HL-60/S4 treated with retinoic acid at 250 ng/mL for 4 days and 3 days (cell line): ENCODE results near the gene FRMD4B.

Source experiments
- in situ Hi-C: fragments of 300-500 bp; cut with MboI; formaldehyde crosslinking; loops from 2 replicates; pipeline ENCODE4 v1.7.0; 2022; ENCODE audit warnings: low sequenced_read_pairs

Gene FRMD4B

DNA sequence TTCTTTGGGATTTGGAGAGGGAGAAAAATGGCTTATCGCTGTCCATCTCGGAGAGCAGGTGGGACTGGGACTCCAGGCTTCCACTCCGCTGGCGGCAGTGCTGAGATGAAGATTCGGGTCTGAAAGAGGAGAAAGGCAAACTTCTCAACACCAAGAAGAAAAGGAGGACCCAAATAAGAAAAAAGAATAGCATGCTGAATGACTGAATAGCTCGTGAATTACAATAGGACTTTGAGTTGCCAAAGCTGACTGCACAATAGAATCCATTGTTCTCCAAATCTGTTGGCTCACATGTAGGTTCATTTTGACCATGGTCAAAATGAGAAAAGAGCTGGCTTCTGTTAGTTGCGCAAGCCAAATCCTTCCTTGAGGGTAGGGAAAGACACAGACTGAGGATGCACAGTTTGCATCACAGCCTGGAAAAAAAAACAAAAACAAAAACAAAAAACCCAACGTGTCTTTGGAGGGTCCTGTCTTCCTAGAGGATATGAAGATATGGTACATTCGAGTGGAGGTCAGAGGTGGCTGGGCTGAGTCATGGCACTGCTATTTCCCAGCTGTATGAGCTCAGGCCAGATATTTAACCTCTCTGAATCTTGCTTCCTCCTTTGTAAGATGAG, 204.2 kb downstream of the FRMD4B start:
- in situ Hi-C loops: no loop called here

DNA sequence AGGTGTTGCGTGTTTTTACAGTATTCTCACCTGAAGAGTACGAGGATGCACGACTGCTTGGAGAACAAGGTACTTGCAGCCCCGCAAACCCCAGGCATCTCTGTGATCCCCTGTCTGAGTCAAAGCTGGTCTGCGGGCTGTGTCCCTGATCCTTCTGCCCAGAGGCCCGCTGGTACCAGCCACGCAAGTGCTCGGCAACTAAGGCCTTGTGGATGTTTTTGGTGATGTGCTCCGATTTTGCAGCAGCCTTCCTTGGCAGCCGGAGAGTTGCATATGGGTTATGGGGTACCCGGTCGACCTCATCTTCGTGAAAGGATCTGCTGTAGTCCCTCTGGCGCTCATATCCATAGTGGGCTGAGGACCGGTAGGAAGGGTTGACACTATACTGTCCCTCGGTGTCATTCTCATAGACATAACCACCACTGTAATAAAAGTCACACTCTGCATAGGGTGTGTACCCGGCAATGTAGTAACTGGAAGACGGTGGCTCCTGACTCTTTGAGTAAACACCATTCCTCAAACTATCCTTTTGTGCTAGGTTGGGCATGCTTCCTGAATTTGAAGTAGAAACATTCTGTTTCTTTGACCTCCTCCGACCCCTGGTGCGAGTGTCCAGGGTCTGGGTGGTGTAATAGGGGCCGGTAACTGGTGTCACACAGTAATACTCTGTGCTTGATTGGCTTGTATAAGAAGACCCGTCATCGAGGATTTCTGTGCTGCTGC, 204.9 kb downstream of the FRMD4B start:
- in situ Hi-C loops: no loop called here

DNA sequence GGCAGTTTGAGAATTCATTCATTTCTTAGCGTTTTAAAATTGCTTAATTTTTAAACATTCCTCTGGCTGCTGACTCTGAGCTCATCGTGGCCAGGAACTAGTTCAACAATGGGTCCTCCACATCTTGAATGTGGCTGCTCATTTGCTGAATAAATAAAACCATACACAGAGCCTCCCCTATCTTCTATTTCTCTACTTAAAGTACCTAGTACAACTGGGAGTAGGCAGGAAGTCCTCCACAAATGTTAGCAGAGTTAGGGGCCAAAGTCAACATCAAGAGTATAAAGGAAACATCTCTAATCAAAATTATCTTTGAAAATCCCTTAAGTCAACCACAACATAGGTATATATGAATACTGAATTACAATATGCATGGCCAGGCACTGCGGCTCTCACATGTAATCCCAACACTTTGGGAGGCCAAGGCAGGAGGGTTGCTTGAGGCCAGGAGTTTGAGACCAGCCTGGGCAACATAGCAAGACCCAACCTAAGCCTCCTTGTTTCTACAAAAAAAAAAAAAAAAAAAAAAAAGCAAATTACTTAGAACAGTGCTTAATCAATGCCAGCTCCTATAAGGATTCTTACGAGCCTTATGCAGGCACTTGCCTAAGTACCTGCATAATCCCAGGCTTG, 206.0 kb downstream of the FRMD4B start:
- in situ Hi-C loops: no loop called here

DNA sequence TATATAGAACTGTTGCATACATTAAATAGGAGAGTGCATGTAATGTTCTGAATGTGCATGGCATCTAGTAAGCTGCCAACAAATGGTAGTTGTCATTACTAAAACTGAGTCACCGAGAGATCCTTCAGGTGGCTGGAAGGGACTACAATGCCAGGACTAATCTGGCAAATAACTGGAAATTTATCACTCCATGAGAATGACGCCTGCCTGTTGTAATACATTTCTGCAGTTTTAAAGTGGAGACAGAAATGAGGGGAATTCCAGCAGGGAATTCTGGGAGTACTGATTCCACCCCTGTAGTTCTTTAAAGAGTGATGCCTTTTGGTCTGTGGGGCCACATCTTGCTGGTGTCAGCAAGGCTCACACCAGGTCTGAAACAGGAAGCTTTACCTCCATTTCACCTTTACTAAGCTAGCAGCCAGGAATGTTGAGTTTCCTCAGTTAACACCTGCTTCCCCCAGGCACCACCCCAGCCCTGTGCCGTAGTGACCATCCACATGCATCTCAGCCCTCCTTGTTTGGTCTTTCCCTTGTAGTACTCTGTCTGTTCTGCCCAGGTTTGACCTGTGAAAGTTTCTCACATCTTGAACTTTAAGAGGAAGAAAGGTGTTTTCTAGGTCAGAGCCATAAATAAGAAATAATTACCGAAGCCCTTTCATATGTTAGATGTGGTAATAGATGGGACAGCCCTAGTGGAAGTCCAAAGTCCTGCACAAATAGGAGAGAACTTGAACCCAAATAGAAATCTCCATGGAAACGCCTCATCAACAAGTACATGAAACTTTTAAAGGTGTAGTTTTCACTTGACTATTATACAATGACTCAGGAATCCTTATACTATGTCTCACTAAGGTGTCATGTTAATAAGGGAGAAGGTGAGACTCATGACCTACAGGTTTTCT, 206.8 kb downstream of the FRMD4B start:
- in situ Hi-C loops: no loop called here

DNA sequence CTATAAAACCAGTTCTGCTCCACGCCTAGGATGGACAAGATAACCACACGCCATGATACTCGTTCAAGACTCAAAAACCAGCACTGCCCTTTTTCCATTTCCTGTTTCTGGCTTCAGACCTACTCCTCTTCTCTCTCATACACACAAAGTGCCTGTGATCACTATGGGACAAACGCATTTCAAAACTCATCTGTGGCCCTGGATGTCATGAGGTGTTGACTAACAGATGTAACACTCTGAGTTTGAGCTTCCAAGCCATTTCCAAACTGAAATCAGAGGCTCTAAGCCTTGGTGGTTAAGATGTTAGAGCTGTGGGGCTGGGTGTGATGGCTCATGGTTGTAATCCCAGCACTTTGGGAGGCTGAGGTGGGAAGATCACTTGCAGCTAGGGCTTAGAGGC, 207.8 kb downstream of the FRMD4B start:
- in situ Hi-C loops: no loop called here

DNA sequence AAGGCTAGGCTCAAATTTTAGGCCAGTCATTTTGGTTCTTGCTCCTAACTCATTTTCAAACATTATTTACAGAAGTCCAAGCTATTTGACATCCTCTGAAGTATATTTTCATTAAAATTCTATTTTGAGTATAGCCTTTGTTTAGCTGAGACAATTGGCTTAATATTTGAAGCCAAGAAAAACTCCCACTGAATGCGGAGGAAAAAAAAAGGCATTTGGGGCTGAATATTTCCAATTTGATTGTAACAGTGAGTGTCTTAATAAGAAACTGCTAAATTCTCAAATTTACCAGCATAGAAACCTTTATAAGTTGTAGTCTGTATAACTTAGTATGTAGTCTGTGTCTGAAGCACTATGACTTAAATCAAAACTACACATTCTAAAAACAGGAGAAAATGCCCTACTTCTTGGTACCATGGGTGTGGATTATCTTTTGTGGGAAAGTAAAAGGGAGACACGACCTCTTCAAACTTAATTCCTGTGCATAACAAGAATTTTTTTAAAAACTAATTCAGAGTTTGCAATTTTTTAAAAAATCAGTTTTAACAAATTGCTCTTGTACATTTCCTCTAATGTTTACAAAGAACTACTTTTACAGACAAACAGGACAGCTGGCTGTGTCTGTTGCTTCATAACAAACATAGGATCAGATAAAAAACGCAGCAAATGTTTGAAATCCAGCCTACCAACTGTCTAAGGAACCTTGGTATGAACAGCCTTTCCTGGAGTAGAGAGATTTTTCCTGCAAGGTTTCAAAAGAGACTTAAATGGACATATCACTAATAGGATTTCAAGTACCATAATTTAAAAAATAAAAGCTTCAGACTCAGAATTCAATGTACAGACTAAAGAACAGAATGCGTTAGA, 210.8 kb downstream of the FRMD4B start:
- in situ Hi-C loops: loop anchor here (25.0 kb wide), 2 partner anchors 237 to 487 kb away; no protein-coding TSS in a partner anchor

DNA sequence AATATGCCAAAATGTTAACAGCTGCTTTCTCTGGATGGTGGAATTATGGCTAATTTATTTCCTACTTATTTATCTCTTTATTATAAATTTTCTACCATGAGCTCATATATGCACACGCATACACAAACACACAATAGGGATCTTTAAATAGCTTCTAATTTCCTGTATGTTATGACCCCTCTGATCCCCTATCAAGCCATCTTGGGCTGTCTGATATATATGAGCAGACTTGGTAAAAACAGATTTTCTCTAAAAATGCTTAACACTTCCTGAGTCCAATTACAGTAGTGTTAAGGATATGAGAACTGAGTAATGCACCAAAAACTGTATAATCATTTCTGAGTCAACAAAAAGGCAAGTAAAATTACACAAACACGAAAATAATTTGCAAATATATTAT, 211.4 kb downstream of the FRMD4B start:
- in situ Hi-C loops: loop anchor here (25.0 kb wide), 2 partner anchors 238 to 488 kb away; no protein-coding TSS in a partner anchor

DNA sequence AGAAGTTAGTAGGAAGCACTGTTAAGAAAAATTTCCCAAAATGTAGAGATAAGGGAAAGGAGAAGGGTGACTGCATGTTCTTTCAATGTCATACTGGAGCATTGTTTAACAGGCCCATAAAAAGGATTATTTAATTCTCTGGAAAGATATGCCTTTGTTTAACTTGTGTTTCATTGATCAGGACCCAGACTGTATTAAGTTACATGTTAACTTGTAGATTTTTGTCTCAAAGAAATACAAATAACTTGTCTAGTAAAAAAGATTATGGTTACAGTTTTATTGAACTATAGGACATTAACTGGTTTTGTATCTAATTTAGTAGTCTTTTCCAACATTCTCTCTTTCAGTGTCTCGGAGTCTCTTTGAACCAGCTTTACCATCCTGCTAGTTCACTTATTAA, 213.8 kb downstream of the FRMD4B start:
- in situ Hi-C loops: loop anchor here (25.0 kb wide), 2 partner anchors 240 to 490 kb away; no protein-coding TSS in a partner anchor

DNA sequence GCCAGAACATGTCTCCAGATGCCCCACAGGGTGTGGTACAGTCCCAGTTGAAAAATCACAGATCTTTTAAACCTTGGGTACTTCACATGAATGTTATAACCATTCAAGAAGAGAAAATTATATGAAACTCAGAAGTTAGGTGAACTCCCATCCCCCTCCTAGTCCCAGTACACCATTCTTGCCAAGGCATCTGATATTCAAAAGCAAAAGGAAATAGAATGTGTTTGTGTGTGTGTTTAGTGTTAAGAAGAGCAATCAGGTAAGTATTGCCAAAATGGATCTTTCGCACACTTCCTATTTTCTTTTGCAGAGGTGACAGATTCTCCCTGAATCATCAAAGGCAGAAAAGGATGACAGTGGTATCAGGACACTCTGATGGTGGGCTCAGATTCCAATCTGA, 219.4 kb downstream of the FRMD4B start:
- in situ Hi-C loops: loop anchor here (25.0 kb wide), 2 partner anchors 246 to 496 kb away; no protein-coding TSS in a partner anchor

DNA sequence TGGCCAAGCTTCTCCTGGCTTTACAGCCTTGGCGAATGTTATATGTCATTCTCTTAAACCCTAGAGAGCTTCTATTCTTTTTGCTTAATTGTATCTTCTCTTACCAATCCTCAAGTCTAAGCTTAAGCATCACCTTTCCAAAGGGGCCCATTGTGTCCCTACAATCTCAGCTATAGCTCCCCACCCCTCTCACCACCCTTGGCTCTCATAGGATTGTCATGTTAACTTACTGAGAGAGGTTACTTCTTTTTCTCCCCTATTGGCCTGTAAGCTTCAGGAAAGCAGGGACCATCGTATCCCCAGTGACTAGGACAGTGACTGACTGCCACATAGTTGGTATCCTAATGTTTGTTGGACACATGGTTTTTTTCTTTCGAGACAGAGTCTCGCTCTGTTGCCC, 220.1 kb downstream of the FRMD4B start:
- in situ Hi-C loops: loop anchor here (25.0 kb wide), 2 partner anchors 247 to 497 kb away; no protein-coding TSS in a partner anchor

DNA sequence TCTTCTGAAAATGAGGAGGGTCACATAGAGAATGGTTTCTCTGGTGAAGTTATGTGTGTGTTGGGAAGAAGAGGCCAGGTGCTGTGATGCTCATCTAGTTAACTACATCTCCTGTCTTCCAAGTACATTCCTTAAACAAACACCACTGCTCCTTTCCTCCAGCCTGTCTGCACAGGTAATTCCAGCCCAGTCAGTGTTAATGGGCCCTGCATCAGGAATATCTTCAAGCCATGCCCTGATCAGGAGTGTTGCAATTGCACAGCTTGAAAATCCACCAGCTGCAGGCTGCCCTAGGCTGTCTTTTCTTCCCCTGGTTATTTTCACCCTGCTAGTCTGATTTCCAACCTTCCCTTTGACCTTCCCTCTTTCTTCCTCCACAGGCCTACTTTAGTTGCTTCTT, 221.6 kb downstream of the FRMD4B start:
- in situ Hi-C loops: loop anchor here (25.0 kb wide), 2 partner anchors 248 to 498 kb away; no protein-coding TSS in a partner anchor

DNA sequence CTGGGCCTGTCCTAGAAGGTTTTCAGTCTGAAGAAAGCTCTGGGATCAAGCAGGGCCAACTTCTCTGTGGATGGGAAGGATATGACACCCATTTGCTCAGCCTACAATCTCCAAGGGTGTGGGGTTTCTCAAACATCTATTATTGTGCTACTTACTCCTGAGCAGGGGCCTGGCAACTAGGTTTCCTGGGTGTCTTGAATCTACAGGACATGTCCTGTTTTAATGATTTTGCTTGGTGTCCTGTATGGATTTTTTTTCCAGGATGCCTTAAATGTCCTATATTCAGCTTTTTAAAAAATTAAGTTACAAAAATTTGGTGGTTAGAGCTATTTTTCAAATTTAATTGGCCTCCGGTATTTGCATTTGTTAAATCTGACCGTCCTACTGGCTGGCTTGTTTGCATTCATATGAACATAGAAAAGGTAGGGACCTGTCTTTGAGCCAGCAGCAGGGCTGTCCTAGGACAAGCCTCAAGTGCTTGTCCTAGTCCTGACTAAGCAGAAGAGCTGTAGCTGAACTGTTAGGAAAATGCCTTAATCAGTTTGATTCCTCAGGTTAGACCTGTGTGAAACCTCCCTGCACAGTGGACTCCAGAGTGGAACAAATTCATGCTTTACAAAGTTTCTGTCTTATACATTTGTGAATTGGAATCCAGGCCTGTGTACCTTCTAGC, 223.4 kb downstream of the FRMD4B start:
- in situ Hi-C loops: loop anchor here (25.0 kb wide), 2 partner anchors 250 to 500 kb away; no protein-coding TSS in a partner anchor

DNA sequence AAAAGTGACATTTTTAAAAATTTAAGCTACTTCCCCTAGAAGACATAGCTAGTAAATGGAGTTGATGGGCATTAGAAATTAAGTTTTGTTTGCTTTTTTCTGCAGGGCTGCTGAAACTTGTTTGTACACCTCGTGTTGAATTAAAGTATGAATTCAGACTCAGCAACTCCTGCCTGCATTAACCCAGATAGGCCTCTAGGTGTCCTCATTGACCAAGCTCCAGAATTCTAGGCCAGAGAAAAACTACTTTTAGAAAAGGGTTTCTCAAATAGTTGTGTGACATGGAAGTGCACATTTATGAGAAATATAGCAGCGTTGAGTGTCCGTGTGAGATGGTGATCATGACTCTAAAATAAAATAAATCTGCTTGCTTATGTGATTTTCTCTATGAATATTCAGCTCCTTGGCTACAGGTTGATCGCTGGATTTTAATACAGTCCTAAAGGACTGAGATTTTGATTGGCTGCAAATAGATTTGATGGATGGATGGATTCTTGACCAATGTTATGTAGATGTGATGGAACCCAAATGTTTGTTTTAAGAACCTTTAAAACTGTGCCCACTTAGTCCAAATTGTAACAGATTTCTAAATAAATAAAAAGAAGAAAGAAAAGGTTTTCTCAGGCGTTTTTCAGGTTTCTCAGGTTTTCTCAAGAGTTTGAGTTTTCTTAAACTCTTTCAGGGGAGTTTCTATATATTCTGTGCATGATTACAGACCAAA, 224.1 kb downstream of the FRMD4B start:
- in situ Hi-C loops: loop anchor here (25.0 kb wide), 2 partner anchors 251 to 501 kb away; no protein-coding TSS in a partner anchor

DNA sequence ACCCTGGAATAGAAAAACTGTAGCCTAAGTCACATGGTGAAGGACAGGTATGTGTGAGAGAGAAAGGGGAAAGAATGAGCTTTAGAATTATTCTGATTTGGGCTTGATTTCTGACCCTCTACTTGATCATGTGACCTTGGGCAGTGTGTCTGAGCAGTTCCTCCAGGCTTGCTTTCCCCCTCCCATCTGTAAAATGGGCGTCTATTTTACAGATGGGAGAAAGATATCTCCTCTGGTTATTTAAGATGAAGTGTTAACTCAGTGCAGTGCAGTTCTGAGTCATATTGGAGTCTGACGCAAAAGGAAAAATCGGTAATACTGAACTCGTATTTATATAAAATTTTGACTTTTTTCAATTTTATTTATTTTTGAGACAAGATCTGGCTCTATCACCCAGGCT, 225.4 kb downstream of the FRMD4B start:
- in situ Hi-C loops: loop anchor here (25.0 kb wide), 2 partner anchors 252 to 502 kb away; no protein-coding TSS in a partner anchor

DNA sequence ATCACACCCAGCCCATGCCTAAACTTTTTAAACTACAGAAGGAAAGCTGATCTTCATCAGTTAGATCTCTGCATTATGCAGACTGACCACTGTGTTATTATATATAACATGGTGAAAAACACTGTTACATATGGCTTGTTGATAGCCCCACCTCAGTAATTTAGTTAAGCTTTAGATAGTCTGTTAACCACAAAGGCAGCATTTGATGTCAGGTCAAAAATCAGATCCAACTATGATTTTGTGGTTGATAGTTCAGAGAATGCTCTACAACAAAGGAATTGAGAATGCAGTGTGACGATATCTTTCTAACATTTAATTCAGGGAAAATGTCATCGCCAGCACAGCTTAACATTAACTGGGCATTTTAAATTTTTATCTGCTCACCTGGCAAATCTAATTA, 225.8 kb downstream of the FRMD4B start:
- in situ Hi-C loops: loop anchor here (25.0 kb wide), 2 partner anchors 252 to 502 kb away; no protein-coding TSS in a partner anchor

DNA sequence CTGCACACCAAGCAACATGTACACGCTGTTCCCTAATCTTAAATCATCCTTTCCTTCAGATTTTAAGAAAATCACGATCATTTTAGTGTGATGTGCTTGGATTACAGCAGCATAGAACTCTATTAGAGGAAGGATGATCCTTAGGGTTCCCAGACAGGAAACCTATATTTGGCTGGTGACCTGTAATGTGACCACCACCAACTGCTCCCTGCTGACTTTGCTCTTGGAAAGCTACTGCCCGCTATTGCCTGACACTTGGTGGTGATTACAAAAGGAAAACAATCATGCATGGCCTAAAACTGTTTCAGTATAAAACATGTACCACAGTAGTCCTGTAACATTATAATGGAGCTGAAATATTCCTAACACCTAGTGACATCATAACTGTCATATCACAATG, 236.3 kb downstream of the FRMD4B start:
- in situ Hi-C loops: no loop called here

DNA sequence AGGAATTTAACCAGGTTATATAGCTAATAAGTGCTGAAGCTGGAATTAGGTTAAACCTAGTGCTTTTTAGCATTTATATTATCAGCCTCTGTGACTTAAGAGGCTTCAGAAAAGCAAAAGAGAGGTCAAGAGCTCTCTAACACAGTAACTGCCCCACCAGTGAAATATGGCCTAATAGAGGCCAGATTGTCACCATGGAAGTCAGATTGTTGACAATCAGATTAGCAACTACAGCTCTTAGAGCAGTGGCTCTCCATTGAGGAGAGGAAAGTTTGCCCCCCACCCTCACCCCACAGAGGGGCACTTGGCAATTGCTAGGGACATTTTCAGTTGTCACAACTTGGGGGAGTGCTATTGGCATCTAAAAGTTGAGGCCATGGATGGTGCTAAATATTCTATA, 240.2 kb downstream of the FRMD4B start:
- in situ Hi-C loops: no loop called here

DNA sequence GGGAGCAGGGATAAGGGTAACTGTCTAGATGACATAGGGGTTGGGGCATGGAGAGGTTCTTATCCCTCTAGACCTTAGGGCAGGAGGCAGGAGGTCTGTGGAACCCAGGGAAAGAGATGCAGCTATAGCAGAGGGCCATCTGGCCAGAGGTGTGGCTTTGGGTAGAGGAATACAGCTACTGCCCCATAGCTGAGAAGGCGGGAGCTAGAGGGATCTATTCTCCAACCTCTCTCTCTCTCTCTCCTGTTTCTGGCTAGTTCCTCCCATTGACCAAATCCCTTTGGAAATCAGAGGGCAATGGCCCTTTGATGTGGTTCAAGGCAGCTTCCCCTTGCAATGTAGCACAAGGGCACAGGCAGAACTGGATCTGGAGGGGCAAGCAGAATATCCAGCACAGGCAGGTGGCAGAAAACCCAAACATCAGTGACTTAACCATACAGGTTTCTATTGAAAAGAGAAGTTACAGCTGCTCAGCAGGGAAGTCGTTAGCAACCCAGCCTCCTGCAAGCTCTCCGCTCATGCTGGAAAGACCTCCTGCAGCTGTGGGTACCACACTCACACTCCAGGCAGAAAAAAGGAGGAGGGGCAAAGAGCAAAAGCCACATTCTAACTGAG, 241.2 kb downstream of the FRMD4B start:
- in situ Hi-C loops: no loop called here
